Activated CD4-positive, alpha-beta T cell treated with anti-CD3 and anti-CD28 coated beads, Interleukin-2, amount 50 U/mL, for 4 hours (primary cell): ENCODE results near the gene GPS2.

Source experiments
- DNase-seq, 2 experiments: peaks; one replicate each; pipeline ENCODE4 v3.0.0-alpha.2; 2020

GPS2 gene

GRCh38 chr17:7292194-7292593 is 23.0 kb downstream of the GPS2 start:
- no peak for DNase-seq

GRCh38 chr17:7290685-7291084 is 24.5 kb downstream of the GPS2 start:
- DNase-seq: no peak

DNA sequence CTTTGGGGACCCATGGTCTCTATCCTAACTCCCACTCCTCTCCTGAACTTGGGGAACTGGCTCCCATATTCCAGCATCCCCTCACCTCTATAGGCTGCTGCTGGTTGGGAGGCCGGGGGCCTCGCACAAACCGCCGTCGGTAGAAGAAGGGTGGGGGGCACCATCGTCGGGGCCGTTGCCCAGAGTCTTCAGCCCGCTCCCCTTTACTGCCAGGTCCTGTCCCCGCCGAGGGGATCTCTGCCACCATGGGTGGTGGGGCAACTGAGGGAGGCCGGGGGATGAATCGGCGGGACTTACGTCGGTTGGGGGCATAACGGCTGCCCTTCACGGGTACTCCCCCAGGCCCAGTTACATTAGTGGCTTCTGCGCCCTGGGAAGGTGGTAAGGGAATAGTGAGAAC is 25.0 kb downstream of the GPS2 start:
- no peak for DNase-seq

GRCh38 chr17:7289256-7290032 is 25.7 kb downstream of the GPS2 start:
- DNase-seq: no peak

DNA sequence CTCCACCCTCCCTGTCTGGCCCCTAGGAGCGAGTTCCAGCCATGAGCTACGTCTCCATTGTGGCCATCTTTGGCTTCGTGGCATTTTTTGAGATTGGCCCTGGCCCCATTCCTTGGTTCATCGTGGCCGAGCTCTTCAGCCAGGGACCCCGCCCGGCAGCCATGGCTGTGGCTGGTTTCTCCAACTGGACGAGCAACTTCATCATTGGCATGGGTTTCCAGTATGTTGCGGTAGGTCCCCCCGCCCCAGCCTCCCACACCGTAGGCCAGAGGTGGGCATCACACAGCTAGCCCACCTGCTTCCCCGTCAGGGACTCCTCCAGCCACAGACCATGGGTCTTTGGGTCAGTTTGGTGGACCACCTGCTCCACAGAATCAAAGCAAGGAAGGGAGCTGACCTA is 29.5 kb downstream of the GPS2 start:
- no peak for DNase-seq

DNA sequence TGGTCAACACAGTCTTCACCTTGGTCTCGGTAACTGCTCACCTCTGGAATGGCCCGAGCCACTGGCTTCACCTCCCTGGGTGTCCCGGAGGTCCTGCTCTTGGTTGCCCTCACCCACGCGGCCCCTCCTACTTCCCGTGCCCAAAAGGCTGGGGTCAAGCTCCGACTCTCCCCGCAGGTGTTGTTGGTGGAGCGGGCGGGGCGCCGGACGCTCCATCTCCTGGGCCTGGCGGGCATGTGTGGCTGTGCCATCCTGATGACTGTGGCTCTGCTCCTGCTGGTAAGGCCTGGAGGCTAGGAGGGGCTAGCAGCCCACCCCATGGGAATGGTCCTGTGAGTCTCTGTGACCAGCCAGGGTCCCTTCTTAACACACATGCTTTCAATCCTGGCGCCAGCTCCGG is 30.2 kb downstream of the GPS2 start:
- no peak for DNase-seq

GRCh38 chr17:7283471-7284216 is 31.5 kb downstream of the GPS2 start:
- no peak for DNase-seq

- DNase-seq: no peak
Observed at GRCh38 chr17:7282752-7283321, 32.3 kb downstream of the GPS2 start.

DNA sequence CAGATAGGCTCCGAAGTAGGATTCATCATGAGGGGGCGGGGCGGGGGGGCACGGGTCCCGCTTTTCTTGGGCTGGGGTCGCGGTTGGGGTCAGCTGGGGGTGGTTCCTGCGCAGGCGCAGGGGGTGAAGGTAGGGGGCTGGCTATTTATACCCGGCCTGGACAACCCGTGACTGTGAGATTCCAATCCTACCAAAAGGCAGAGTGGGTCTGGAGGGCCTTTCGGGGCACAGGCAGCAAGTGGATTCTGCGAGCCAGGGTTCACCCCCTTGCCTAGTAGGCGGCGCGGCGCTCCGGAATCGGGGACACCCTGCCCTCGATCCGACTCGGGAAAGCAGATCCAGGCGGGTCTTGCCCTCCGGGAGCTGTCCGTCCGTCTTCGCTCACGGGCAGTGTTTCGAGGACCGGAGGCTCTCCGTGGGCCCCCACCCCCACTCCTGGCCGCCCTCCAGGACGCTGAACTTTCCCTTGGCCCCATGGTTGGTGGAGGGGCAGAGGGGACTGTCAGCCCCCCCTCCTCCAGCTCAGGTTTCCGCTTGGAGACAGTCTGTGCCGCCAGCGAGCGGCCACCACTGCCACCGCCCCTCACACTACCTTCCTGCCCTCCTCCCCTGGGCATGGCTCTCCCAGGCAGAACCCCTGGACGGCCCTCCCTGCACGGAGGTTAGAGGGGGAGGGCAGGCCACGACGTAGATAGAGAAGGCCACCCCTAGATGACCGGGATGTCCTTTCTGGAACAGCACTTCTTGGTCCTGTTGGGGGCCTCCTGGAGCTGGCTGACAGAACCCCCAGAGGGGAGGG is 33.0 kb downstream of the GPS2 start:
- no peak for DNase-seq

DNA sequence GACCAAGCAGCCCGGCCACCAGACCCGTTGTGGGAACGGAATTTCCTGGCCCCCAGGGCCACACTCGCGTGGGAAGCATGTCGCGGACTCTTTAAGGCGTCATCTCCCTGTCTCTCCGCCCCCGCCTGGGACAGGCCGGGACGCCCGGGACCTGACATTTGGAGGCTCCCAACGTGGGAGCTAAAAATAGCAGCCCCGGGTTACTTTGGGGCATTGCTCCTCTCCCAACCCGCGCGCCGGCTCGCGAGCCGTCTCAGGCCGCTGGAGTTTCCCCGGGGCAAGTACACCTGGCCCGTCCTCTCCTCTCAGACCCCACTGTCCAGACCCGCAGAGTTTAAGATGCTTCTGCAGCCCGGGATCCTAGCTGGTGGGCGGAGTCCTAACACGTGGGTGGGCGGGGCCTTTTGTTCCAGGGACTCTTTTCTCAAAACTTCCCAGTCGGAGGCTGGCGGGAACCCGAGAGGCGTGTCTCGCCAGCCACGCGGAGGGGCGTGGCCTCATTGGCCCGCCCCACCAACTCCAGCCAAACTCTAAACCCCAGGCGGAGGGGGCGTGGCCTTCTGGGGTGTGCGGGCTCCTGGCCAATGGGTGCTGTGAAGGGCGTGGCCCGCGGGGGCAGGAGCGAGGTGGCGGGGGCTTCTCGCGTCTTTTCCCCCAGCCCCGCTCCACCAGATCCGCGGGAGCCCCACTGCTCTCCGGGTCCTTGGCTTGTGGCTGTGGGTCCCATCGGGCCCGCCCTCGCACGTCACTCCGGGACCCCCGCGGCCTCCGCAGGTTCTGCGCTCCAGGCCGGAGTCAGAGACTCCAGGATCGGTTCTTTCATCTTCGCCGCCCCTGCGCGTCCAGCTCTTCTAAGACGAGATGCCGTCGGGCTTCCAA is 33.8 kb downstream of the GPS2 start, which contains the start of gene SLC2A4:
Gene SLC2A4, plus strand, starts transcription at position 645 of the 879 bp plus-strand sequence. Its CDS starts 217 bp downstream, at position 862.
- DNase-seq: peak; percentile 82 to 87

GRCh38 chr17:7280519-7281073 is 34.6 kb downstream of the GPS2 start:
- peak; percentile 82 for DNase-seq

DNA sequence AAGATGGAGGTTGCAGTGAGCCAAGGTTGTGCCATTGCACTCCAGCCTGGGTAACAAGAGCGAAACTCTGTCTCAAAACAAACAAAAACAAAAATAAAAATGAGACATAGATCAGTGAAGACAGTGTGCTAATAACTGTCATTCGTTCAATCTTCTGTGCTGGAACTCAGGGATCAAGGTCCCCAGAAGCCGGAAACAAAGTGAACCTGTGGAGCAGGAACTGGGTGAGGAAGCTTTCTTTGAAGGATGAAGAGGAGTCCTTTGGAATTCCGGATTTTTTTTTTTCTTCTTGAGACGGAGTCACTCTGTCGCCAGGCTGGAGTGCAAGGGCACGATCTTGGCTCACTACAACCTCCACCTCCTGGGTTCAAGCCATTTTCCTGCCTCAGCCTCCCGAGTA is 35.7 kb downstream of the GPS2 start:
- no peak for DNase-seq

DNA sequence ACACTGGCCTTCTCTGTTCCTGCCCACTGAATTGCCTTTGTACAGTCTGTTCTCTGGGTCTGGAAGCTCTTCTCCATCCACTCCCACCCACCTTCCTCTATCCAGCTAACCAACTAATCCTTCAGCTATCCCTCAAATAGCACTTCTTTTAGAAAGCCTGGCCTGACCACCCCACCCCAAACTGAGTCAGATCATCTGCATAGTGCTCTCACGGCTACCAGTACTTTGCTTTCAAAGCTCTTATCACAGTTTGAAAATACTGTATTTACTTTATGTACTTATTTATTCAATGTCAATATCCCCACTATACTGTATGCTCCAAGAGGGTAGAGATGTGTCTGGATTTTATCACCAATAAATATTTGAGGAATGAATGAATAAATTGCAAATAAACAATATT is 48.4 kb downstream of the GPS2 start:
- DNase-seq: no peak

GRCh38 chr17:7263801-7264078 is 51.4 kb downstream of the GPS2 start:
- DNase-seq: no peak

GRCh38 chr17:7262935-7263800 is 52.0 kb downstream of the GPS2 start:
- no peak for DNase-seq
